ENCODE results near the gene RBM38.

DNA sequence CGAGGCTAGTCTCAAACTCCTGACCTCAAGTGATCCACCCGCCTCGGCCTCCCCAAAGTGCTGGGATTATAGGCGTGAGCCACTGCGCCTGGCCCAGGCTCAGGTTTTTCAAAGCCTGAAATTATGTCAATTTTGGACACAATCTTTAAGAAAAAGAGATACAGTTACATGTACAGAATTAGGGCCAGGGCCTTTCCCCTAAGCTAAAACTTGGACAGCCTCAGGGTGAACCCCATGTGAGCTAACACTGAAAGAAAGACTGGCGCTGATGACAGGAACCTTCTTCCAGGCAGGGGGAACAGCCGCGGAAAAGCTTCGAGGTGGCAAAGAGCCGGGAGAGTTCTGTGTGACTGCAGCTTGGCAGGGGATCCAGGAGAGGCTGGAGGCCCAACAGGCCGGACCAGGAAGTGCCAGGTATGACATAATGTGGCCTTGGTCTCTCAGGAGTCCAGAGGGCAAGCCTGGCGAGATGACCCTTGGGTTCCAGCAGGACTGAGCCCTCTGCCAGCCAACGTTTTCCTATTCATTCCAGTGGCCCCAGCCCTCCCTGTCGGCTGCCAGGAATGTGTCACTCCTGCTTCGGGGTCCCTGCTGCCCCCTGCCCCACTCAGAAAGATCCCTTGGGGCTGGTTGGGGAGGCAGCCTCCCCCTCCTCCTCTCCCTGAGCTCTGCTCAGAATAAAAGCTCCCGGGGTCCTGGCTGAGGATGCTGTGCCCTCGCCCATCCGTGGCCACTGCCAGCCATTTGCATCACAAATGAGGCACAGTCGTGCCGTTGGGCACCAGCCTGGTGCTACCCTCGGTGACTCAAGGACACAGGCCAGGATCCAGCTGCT is 37.3 kb downstream of the RBM38 start:
- no peak for TF ChIP-seq ZNF445 (CRISPR knock-in tag; IDR thresholded peaks at IDR 0.05; ENCODE audit: low read depth)
- no peak for TF ChIP-seq ZNF134 (CRISPR knock-in tag; conservative IDR thresholded peaks at IDR 0.05)
- TF ChIP-seq TEAD1 (CRISPR knock-in tag; IDR thresholded peaks at IDR 0.05), result no peak
- TF ChIP-seq ZNF140 (CRISPR knock-in tag; IDR thresholded peaks at IDR 0.05), result no peak
- no peak for TF ChIP-seq ZNF239 (CRISPR knock-in tag; IDR thresholded peaks at IDR 0.05)
- no peak for TF ChIP-seq TRIM28 (IDR thresholded peaks at IDR 0.05)
- TF ChIP-seq FOXJ2 (tag; IDR thresholded peaks at IDR 0.05), result no peak
- no peak for TF ChIP-seq ZNF274 (IDR thresholded peaks at IDR 0.05; ENCODE audit: borderline replicate concordance, low read depth, low read length)
- TF ChIP-seq CEBPB (tag; IDR thresholded peaks at IDR 0.05), result no peak
- no peak for TF ChIP-seq TCF7L2 (IDR thresholded peaks at IDR 0.05; ENCODE audit: low read depth, low read length)
- TF ChIP-seq SPI1 (IDR thresholded peaks at IDR 0.05; ENCODE audit: borderline replicate concordance, low read depth, low read length), result no peak
- TF ChIP-seq XRCC5 (IDR thresholded peaks at IDR 0.05; ENCODE audit: low read depth, low read length), result no peak
- TF ChIP-seq, protein P1, sequence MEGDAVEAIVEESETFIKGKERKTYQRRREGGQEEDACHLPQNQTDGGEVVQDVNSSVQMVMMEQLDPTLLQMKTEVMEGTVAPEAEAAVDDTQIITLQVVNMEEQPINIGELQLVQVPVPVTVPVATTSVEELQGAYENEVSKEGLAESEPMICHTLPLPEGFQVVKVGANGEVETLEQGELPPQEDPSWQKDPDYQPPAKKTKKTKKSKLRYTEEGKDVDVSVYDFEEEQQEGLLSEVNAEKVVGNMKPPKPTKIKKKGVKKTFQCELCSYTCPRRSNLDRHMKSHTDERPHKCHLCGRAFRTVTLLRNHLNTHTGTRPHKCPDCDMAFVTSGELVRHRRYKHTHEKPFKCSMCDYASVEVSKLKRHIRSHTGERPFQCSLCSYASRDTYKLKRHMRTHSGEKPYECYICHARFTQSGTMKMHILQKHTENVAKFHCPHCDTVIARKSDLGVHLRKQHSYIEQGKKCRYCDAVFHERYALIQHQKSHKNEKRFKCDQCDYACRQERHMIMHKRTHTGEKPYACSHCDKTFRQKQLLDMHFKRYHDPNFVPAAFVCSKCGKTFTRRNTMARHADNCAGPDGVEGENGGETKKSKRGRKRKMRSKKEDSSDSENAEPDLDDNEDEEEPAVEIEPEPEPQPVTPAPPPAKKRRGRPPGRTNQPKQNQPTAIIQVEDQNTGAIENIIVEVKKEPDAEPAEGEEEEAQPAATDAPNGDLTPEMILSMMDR (IDR thresholded peaks at IDR 0.05 in 2 of 3, conservative IDR thresholded peaks at IDR 0.05 in 1 of 3; ENCODE audit: insufficient read depth in 2 of 3, low read depth in 1 of 3, low read length in 3 of 3), result no peak
